HepG2 (cell line): ENCODE measurements around the gene INO80B. TPM values are rescaled to one million over a fixed set of nuclear protein-coding genes. Genes with fewer than 3 reads are reported as not detected.
"Not testable (repeated sequence)": the region's sequence is repeated elsewhere in the genome, so short reads cannot be mapped to it uniquely, and the experiment has no call there.

ENCODE experiments used
- ATF1 ChIP-seq: IDR thresholded peaks from 2 replicates; pipeline ENCODE4 v1.6.1; 2016; ENCODE audit warnings: mild to moderate bottlenecking, control low read depth
- CHD4 ChIP-seq: fragments of 200-600 bp; sonication (generic); IDR thresholded peaks from 2 replicates; pipeline ENCODE4 v1.7.0; 2017; ENCODE audit warnings: mild to moderate bottlenecking, low read length, borderline replicate concordance
- MIER3 ChIP-seq: IDR thresholded peaks from 2 replicates; pipeline ENCODE4 v1.6.1; 2016; ENCODE audit warnings: missing compliant biosample characterization, borderline replicate concordance
- REPIN1 ChIP-seq: sonication (generic); formaldehyde crosslinking; IDR thresholded peaks from 2 replicates; pipeline ENCODE4 v1.8.0; 2022; ENCODE audit warnings: missing genetic modification reagents, low read depth, mild to moderate bottlenecking, borderline replicate concordance
- SMAD3 ChIP-seq: sonication (generic); formaldehyde crosslinking; IDR thresholded peaks from 2 replicates; pipeline ENCODE4 v1.4.0; 2020; ENCODE audit warnings: missing genetic modification reagents
- ZMYM3 ChIP-seq: sonication (generic); formaldehyde crosslinking; IDR thresholded peaks from 2 replicates; pipeline ENCODE4 v1.5.1; 2020; ENCODE audit warnings: mild to moderate bottlenecking, missing genetic modification reagents
- ZNF350 ChIP-seq: sonication (generic); formaldehyde crosslinking; IDR thresholded peaks from 2 replicates; pipeline ENCODE4 v1.4.0; 2020; ENCODE audit warnings: mild to moderate bottlenecking, low read depth, missing genetic modification reagents, borderline replicate concordance
- ZNF678 ChIP-seq: sonication (generic); formaldehyde crosslinking; IDR thresholded peaks from 2 replicates; pipeline ENCODE4 v1.4.0; 2020; ENCODE audit warnings: mild to moderate bottlenecking, missing genetic modification reagents
- ZNF775 ChIP-seq: sonication (generic); formaldehyde crosslinking; IDR thresholded peaks from 2 replicates; pipeline ENCODE4 v1.4.0; 2020; ENCODE audit warnings: missing genetic modification reagents, mild to moderate bottlenecking, moderate library complexity, borderline replicate concordance
- ZSCAN22 ChIP-seq: sonication (generic); formaldehyde crosslinking; IDR thresholded peaks from 2 replicates; pipeline ENCODE4 v1.4.0; 2020; ENCODE audit warnings: mild to moderate bottlenecking, missing genetic modification reagents
- polyA plus RNA-seq, 8 experiments: library from polyadenylated mRNA; depleted of rRNA in 3 of 8; stranded (reverse) in 7 of 8; unstranded in 1 of 8; fragments of >200 nt; fragmentation: Illumina TruSeq in 4 of 8; extraction: Trizol in 4 of 8; gene quantifications; 2 replicates each; pipeline versions ENCODE4 v1.2.1 to v1.2.3, GENCODE V29; 2011 to 2016; ENCODE audit warnings: low read depth in 4 of 8, missing spikeins in 1 of 8, mixed read lengths in 1 of 8; ENCODE audit not compliant: insufficient read depth in 1 of 8
- total RNA-seq, 5 experiments: library from RNA; depleted of rRNA; stranded (reverse); fragments of >200 nt; fragmentation: Illumina TruSeq; extraction: Trizol; gene quantifications; 2 replicates each; pipeline ENCODE4 v1.2.3, GENCODE V29; 2016; ENCODE audit warnings: low read depth in 1 of 5
- TF ChIP-seq, protein P1 (sequence below): sonication (generic); formaldehyde crosslinking; IDR thresholded peaks from 2 replicates; pipeline ENCODE4 v1.9.0; 2021; ENCODE audit warnings: mild to moderate bottlenecking, missing genetic modification reagents
- TF ChIP-seq, protein P2 (sequence below), 2 experiments: sonication (generic) in 1 of 2; formaldehyde crosslinking in 1 of 2; IDR thresholded peaks; 2 replicates each; pipeline versions ENCODE4 v1.4.0 to v1.6.1; 2016 to 2020; ENCODE audit warnings: borderline replicate concordance in 1 of 2, low read depth in 1 of 2, mild to moderate bottlenecking in 1 of 2, missing genetic modification reagents in 1 of 2
- TF ChIP-seq, protein P3 (sequence below): sonication (generic); formaldehyde crosslinking; IDR thresholded peaks from 2 replicates; pipeline ENCODE4 v1.5.1; 2020; ENCODE audit warnings: mild to moderate bottlenecking, moderate library complexity, missing genetic modification reagents

INO80B gene
- total and polyA plus RNA-seq, 2 of the 13 experiments (the other 11 are each of a cell fraction or from before 2014, with no cell fraction given) = 6.2 to 14.5 TPM

DNA sequence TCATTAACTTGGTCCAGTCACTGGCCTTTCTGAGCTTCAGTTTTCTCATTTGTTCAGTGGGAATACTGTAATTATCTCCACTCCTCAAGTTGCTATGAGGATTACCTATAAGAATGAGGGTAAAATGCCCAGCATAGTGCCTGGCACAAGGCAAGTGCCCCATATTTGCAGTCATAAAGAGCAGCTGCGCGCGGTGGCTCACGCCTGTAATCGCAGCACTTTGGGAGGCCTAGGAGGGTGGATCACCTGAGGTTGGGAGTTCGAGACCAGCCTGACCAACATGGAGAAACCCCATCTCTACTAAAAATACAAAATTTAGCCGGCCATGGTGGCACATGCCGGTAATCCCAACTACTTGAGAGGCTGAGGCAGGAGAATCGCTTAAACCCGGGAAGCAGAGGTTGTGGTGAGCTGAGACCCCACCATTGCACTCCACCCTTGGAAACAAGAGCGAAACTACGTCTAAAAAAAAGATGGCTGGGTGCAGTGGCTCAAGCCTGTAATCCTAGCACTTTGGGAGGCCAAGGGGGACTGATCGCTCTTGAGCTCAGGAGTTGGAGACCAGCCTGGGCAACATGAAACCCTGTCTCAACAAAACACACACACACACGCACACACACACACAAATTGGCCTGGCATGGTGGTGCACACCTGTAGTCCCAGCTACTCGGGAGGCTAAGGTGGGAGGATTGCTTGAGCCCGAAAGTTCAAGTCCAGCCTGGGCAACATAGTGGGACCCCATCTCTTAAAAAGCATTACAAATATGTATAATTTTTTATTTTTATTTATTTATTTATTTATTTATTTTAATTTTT is 12.2 kb upstream of the INO80B start (continued):
- TF ChIP-seq, protein P1, sequence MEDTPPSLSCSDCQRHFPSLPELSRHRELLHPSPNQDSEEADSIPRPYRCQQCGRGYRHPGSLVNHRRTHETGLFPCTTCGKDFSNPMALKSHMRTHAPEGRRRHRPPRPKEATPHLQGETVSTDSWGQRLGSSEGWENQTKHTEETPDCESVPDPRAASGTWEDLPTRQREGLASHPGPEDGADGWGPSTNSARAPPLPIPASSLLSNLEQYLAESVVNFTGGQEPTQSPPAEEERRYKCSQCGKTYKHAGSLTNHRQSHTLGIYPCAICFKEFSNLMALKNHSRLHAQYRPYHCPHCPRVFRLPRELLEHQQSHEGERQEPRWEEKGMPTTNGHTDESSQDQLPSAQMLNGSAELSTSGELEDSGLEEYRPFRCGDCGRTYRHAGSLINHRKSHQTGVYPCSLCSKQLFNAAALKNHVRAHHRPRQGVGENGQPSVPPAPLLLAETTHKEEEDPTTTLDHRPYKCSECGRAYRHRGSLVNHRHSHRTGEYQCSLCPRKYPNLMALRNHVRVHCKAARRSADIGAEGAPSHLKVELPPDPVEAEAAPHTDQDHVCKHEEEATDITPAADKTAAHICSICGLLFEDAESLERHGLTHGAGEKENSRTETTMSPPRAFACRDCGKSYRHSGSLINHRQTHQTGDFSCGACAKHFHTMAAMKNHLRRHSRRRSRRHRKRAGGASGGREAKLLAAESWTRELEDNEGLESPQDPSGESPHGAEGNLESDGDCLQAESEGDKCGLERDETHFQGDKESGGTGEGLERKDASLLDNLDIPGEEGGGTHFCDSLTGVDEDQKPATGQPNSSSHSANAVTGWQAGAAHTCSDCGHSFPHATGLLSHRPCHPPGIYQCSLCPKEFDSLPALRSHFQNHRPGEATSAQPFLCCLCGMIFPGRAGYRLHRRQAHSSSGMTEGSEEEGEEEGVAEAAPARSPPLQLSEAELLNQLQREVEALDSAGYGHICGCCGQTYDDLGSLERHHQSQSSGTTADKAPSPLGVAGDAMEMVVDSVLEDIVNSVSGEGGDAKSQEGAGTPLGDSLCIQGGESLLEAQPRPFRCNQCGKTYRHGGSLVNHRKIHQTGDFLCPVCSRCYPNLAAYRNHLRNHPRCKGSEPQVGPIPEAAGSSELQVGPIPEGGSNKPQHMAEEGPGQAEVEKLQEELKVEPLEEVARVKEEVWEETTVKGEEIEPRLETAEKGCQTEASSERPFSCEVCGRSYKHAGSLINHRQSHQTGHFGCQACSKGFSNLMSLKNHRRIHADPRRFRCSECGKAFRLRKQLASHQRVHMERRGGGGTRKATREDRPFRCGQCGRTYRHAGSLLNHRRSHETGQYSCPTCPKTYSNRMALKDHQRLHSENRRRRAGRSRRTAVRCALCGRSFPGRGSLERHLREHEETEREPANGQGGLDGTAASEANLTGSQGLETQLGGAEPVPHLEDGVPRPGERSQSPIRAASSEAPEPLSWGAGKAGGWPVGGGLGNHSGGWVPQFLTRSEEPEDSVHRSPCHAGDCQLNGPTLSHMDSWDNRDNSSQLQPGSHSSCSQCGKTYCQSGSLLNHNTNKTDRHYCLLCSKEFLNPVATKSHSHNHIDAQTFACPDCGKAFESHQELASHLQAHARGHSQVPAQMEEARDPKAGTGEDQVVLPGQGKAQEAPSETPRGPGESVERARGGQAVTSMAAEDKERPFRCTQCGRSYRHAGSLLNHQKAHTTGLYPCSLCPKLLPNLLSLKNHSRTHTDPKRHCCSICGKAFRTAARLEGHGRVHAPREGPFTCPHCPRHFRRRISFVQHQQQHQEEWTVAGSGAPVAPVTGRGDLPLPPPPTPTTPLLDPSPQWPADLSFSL (CRISPR knock-in tag) = peak; percentile 71; the same call in 1 of the 2 replicates
- TF ChIP-seq ZNF775 (CRISPR knock-in tag) = 0 out of 2 replicates have a peak, but pooled peaks have one; percentile 14
- TF ChIP-seq, protein P2, sequence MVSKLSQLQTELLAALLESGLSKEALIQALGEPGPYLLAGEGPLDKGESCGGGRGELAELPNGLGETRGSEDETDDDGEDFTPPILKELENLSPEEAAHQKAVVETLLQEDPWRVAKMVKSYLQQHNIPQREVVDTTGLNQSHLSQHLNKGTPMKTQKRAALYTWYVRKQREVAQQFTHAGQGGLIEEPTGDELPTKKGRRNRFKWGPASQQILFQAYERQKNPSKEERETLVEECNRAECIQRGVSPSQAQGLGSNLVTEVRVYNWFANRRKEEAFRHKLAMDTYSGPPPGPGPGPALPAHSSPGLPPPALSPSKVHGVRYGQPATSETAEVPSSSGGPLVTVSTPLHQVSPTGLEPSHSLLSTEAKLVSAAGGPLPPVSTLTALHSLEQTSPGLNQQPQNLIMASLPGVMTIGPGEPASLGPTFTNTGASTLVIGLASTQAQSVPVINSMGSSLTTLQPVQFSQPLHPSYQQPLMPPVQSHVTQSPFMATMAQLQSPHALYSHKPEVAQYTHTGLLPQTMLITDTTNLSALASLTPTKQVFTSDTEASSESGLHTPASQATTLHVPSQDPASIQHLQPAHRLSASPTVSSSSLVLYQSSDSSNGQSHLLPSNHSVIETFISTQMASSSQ (IDR thresholded peaks at IDR 0.05; ENCODE audit: low read depth) = not testable (repeated sequence)
- TF ChIP-seq, protein P2 (CRISPR knock-in tag; IDR thresholded peaks at IDR 0.05; ENCODE audit: borderline replicate concordance) = peak; percentile 64; the same call in 1 of the 2 replicates
- TF ChIP-seq ZNF350 = peak; percentile 67; the same call in 1 of the 2 replicates
- TF ChIP-seq ATF1 = peak; percentile 40; the same call in 1 of the 2 replicates
- peak; percentile 98 for TF ChIP-seq CHD4
- TF ChIP-seq ZMYM3 (CRISPR knock-in tag) = peak; percentile 97
- TF ChIP-seq ZNF678 (CRISPR knock-in tag) = 0 out of 2 replicates have a peak, but pooled peaks have one; percentile 8
- TF ChIP-seq, protein P3, sequence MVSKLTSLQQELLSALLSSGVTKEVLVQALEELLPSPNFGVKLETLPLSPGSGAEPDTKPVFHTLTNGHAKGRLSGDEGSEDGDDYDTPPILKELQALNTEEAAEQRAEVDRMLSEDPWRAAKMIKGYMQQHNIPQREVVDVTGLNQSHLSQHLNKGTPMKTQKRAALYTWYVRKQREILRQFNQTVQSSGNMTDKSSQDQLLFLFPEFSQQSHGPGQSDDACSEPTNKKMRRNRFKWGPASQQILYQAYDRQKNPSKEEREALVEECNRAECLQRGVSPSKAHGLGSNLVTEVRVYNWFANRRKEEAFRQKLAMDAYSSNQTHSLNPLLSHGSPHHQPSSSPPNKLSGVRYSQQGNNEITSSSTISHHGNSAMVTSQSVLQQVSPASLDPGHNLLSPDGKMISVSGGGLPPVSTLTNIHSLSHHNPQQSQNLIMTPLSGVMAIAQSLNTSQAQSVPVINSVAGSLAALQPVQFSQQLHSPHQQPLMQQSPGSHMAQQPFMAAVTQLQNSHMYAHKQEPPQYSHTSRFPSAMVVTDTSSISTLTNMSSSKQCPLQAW (CRISPR knock-in tag) = peak; percentile 10; the same call in 1 of the 2 replicates
- TF ChIP-seq SMAD3 (CRISPR knock-in tag) = peak; percentile 10
- peak; percentile 26; the same call in 1 of the 2 replicates for TF ChIP-seq ZSCAN22 (CRISPR knock-in tag)
- TF ChIP-seq REPIN1 (CRISPR knock-in tag) = peak; percentile 8; the same call in 1 of the 2 replicates
- peak; percentile 11; the same call in 1 of the 2 replicates for TF ChIP-seq MIER3 (CRISPR knock-in tag)
